Activated B cell treated with CpG ODN at 0.5 μM for 24 hours (primary cell): ENCODE measurements around the gene MRPL55. TPM values are rescaled to one million over a fixed set of nuclear protein-coding genes. Genes with fewer than 3 reads are reported as not detected.

Experiments used
- ATAC-seq: fragments of 200-7000 bp; cut with Tn5 transposase; one replicate; pipeline ENCODE4 v1.10.0; 2021; ENCODE audit warnings: low read depth, mild to moderate bottlenecking, moderate library complexity
- CTCF ChIA-PET: fragments of 350-600 bp; sonication (Branson Sonifier 250); formaldehyde crosslinking; loops from one replicate; lab custom pipeline; 2021; ENCODE audit warnings: antibody characterized with exemption; lab: Charles Lee
- POLR2A ChIA-PET: fragments of 350-600 bp; sonication (Branson Sonifier 250); formaldehyde crosslinking; loops from one replicate; lab custom pipeline; 2021; ENCODE audit warnings: antibody characterized with exemption; lab: Charles Lee
- DNase-seq: peaks from one replicate; pipeline ENCODE4 v3.0.0; 2022
- H3K27ac Mint-ChIP-seq: one replicate; pipeline ENCODE4 v1.8.0; 2020; ENCODE audit warnings: mixed read lengths
- H3K27me3 Mint-ChIP-seq: one replicate; pipeline ENCODE4 v1.8.0; 2021; ENCODE audit warnings: mixed read lengths
- H3K36me3 Mint-ChIP-seq: one replicate; pipeline ENCODE4 v1.8.0; 2021; ENCODE audit warnings: low read depth, mixed read lengths
- H3K4me1 Mint-ChIP-seq: one replicate; pipeline ENCODE4 v1.8.0; 2021; ENCODE audit warnings: mixed read lengths
- H3K4me3 Mint-ChIP-seq: one replicate; pipeline ENCODE4 v1.8.0; 2020; ENCODE audit warnings: mild to moderate bottlenecking, mixed read lengths
- H3K9me3 Mint-ChIP-seq: one replicate; pipeline ENCODE4 v1.8.0; 2020; ENCODE audit warnings: mixed read lengths
- intact Hi-C: fragments of 100-400 bp; cut with micrococcal nuclease; formaldehyde crosslinking; loops from one replicate; pipeline ENCODE4 v1.15.1; 2024
- total RNA-seq: library from RNA; stranded (reverse); gene quantifications from 2 replicates; pipeline ENCODE4 v1.2.3, GENCODE V29; 2022
- TF ChIP-seq, protein P1 (sequence below): fragments of 200-600 bp; IDR thresholded peaks from one replicate; pipeline ENCODE4 v1.8.0; 2022; ENCODE audit warnings: antibody characterized with exemption, mild to moderate bottlenecking

The MRPL55 gene
- total RNA-seq, 1 donor from 2014 or later, result 34.0 TPM

DNA sequence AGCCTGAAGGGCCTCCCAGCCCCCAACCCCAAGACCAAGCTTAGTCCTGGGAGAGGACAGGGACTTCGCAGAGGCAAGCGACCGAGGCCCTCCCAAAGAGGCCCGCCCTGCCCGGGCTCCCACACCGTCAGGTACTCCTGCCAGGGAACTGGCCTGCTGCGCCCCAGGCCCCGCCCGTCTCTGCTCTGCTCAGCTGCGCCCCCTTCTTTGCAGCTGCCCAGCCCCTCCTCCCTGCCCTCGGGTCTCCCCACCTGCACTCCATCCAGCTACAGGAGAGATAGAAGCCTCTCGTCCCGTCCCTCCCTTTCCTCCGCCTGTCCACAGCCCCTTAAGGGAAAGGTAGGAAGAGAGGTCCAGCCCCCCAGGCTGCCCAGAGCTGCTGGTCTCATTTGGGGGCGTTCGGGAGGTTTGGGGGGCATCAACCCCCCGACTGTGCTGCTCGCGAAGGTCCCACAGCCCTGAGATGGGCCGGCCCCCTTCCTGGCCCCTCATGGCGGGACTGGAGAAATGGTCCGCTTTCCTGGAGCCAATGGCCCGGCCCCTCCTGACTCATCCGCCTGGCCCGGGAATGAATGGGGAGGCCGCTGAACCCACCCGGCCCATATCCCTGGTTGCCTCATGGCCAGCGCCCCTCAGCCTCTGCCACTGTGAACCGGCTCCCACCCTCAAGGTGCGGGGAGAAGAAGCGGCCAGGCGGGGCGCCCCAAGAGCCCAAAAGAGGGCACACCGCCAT lies 48.5 kb downstream of the MRPL55 start:
- H3K36me3 Mint-ChIP-seq, result no peaks in the 10 kb centered on the region
- POLR2A ChIA-PET, result interaction anchor here (1.0 kb wide), 1 partner anchor 21 kb away, joined by 3 read pairs; no protein-coding TSS in a partner anchor
- no peak overlapping the region for H3K4me3 Mint-ChIP-seq
- ATAC-seq, result no peak
- peaks cover 15% of the 10 kb centered on the region for H3K4me1 Mint-ChIP-seq
- CTCF ChIA-PET, result no interaction called here
- intact Hi-C loops, result no loop called here
- H3K27ac Mint-ChIP-seq, result no peak overlapping the region
- TF ChIP-seq, protein P1, sequence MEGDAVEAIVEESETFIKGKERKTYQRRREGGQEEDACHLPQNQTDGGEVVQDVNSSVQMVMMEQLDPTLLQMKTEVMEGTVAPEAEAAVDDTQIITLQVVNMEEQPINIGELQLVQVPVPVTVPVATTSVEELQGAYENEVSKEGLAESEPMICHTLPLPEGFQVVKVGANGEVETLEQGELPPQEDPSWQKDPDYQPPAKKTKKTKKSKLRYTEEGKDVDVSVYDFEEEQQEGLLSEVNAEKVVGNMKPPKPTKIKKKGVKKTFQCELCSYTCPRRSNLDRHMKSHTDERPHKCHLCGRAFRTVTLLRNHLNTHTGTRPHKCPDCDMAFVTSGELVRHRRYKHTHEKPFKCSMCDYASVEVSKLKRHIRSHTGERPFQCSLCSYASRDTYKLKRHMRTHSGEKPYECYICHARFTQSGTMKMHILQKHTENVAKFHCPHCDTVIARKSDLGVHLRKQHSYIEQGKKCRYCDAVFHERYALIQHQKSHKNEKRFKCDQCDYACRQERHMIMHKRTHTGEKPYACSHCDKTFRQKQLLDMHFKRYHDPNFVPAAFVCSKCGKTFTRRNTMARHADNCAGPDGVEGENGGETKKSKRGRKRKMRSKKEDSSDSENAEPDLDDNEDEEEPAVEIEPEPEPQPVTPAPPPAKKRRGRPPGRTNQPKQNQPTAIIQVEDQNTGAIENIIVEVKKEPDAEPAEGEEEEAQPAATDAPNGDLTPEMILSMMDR, result no peak
- peaks cover 30% of the 10 kb centered on the region for H3K27me3 Mint-ChIP-seq
- no peaks in the 10 kb centered on the region for H3K9me3 Mint-ChIP-seq
- DNase-seq, result peak; percentile 14

DNA sequence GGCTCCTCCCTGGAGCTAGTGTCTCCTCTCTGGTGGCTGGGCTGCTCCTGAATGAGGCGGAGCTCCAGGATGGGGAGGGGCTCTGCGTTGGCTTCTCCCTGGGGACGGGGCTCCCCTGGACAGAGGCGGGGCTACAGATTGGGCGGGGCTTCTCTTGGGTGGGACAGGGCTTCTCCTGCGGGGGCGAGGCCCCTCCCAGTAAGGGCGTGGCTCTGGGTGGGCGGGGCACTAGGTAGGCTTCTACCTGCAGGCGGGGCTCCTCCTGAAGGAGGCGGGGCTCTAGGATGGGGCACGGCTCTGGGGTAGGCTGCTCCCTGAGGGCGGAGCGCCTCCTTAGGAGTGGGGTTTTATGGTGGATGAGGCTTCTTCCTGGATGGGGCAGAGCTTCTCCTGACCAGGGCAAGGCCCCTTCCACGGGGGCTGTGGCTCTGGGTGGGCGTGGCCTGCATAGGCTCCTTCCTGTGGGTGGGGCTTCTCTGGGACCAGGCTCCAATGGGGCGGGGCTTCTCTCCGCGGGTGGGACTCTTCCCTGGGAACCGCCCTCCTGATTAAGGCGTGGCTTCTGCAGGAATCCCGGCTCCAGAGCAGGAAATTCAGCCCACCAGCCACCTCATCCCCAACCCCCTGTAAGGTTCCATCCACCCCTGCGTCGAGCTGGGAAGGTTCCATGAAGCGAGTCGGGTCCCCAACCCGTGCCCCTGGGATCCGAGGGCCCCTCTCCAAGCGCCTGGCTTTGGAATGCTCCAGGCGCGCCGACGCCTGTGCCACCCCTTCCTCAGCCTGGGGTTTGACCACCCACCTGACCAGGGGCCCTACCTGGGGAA lies 49.3 kb downstream of the MRPL55 start:
- intact Hi-C loops, result loop anchor here (2.0 kb wide), 1 partner anchor 23 kb away; the partner anchor contains the start of gene ARF1

DNA sequence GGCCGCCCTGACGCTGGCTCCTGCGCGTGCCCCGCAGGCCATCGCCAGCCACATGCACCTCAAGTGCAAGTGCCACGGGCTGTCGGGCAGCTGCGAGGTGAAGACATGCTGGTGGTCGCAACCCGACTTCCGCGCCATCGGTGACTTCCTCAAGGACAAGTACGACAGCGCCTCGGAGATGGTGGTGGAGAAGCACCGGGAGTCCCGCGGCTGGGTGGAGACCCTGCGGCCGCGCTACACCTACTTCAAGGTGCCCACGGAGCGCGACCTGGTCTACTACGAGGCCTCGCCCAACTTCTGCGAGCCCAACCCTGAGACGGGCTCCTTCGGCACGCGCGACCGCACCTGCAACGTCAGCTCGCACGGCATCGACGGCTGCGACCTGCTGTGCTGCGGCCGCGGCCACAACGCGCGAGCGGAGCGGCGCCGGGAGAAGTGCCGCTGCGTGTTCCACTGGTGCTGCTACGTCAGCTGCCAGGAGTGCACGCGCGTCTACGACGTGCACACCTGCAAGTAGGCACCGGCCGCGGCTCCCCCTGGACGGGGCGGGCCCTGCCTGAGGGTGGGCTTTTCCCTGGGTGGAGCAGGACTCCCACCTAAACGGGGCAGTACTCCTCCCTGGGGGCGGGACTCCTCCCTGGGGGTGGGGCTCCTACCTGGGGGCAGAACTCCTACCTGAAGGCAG lies 50.0 kb downstream of the MRPL55 start:
- peak; percentile 64 for ATAC-seq
- ChIA-PET POLR2A (interaction anchor here (0.5 to 1.0 kb wide), 2 partner anchors 23 to 120 kb away, joined by 3 to 5 read pairs; no protein-coding TSS in a partner anchor), CTCF (no interaction called here)
- H3K27ac Mint-ChIP-seq, result no peak overlapping the region
- H3K4me1 Mint-ChIP-seq, result peaks cover 15% of the 10 kb centered on the region
- TF ChIP-seq, protein P1, result no peak
- DNase-seq, result peak; percentile 31
- intact Hi-C loops, result loop anchor here (2.0 kb wide), 1 partner anchor 24 kb away; the partner anchor contains the start of gene ARF1
- no peaks in the 10 kb centered on the region for H3K9me3 Mint-ChIP-seq
- H3K27me3 Mint-ChIP-seq, result peaks cover 31% of the 10 kb centered on the region
- H3K4me3 Mint-ChIP-seq, result peak overlapping the region; percentile 7
- H3K36me3 Mint-ChIP-seq, result no peaks in the 10 kb centered on the region

More for the DNA sequence above, 49.3 kb downstream of the MRPL55 start:
- Mint-ChIP-seq H3K4me1 (peaks cover 15% of the 10 kb centered on the region), H3K27ac (no peak overlapping the region), H3K9me3 (no peaks in the 10 kb centered on the region), H3K4me3 (peak overlapping the region; percentile 56), H3K27me3 (peaks cover 29% of the 10 kb centered on the region), H3K36me3 (no peaks in the 10 kb centered on the region)
- ATAC-seq, result peak; percentile 70
- DNase-seq, result peak; percentile 33
- ChIA-PET POLR2A (interaction anchor here (0.5 to 1.0 kb wide), 2 partner anchors 22 to 119 kb away, joined by 3 to 5 read pairs; no protein-coding TSS in a partner anchor), CTCF (no interaction called here)
- TF ChIP-seq, protein P1, result no peak

DNA sequence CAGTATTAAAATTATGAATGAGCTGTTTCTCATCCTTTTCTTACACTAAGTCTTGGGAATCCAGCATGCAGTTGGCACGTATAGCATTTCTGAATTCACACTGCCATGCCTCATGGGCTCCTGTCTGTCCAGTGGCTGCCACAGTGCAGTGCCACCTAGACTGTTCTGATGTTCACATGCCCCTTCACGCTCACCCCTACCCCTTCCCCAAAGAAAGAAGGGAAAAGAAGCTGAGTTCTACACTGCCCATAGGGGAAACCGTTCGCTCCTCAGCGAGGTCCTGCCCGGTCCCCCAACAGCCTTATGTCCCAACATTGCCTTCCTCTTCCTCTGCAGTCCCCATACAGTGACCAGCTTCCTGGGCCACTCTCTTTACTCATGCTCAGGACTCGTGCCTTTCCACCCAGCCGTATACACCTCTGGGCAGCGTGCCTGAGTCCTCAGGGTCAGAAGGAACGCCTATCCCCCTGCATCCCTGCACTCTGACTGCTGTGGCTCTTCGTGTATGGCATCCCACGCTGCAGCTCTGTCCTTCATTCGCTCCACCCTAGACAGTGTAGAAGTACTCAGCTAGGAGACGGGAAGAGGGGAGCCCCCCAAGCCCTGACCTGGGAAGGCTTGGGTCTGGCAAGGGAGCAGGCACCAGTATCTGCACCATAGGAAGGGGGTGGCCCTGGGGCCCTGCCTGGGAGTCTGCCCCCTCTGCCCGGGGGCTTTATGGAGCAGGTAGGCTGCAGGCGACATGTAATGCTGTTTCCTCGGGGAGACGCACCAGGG lies 50.7 kb downstream of the MRPL55 start:
- CTCF ChIA-PET, result no interaction called here
- Mint-ChIP-seq H3K4me3 (peak overlapping the region; percentile 37), H3K9me3 (no peaks in the 10 kb centered on the region), H3K27me3 (peaks cover 31% of the 10 kb centered on the region), H3K27ac (no peak overlapping the region), H3K4me1 (peaks cover 15% of the 10 kb centered on the region), H3K36me3 (no peaks in the 10 kb centered on the region)
- DNase-seq, result peak; percentile 9
- POLR2A ChIA-PET, result no interaction called here
- ATAC-seq, result no peak
- intact Hi-C loops, result loop anchor here (2.0 kb wide), 1 partner anchor 24 kb away; the partner anchor contains the start of gene ARF1
- TF ChIP-seq, protein P1, result no peak

Other genes starting within 250 kb of the MRPL55 start
- gene WNT9A, start 161.4 kb downstream of the MRPL55 start, total RNA-seq, result 0.05 TPM in 1 of 2 replicates, not detected in the other
- not detected in 2 replicates for gene WNT3A, start 102.3 kb downstream of the MRPL55 start, total RNA-seq
- 209 and 213 TPM in 2 replicates for gene ARF1, start 26.6 kb downstream of the MRPL55 start, total RNA-seq
- 11.9 and 13.3 TPM in 2 replicates for gene C1orf35, start 6.0 kb downstream of the MRPL55 start, total RNA-seq
- gene GUK1, start 31.0 kb upstream of the MRPL55 start, total RNA-seq, result 104 and 119 TPM in 2 replicates
- 0.24 and 0.35 TPM in 2 replicates for gene GJC2, start 40.6 kb upstream of the MRPL55 start, total RNA-seq
- 10.8 and 14.5 TPM in 2 replicates for gene IBA57, start 56.5 kb upstream of the MRPL55 start, total RNA-seq
- 16.1 and 19.8 TPM in 2 replicates for gene OBSCN, start 98.7 kb upstream of the MRPL55 start, total RNA-seq